ENCODE measurements around the gene HGFAC.
"Not testable (repeated sequence)": the region's sequence is repeated elsewhere in the genome, so short reads cannot be mapped to it uniquely, and the experiment has no call there.

The HGFAC gene

GRCh38 chr4:3459156-3459555 lies 17.4 kb downstream of the HGFAC start:
- H3K4me1 ChIP-seq (ENCODE audit: control insufficient read depth in 5 of 5, insufficient read depth in 5 of 5, low read length in 5 of 5); H3K4me3 ChIP-seq (ENCODE audit: low read depth in 1 of 5, low read length in 5 of 5); H3K27ac ChIP-seq (ENCODE audit: low read depth, low read length); H3K36me3 ChIP-seq (ENCODE audit: control insufficient read depth in 5 of 5, insufficient read depth in 5 of 5, low read length in 5 of 5); H3K9ac ChIP-seq (ENCODE audit: low read length in 5 of 5): not testable (repeated sequence)
- Histone ChIP-seq H3K27me3 (ENCODE audit: control insufficient read depth in 5 of 5, insufficient read depth in 4 of 5, low read length in 5 of 5) (peaks cover 0 to 17% (median 11%) of the 10 kb centered on the region in 5 donors), H3K9me3 (ENCODE audit: control insufficient read depth in 5 of 5, low read length in 5 of 5) (peaks cover 0 to 18% (median 10%) of the 10 kb centered on the region in 5 donors)

GRCh38 chr4:3460926-3461325 lies 19.2 kb downstream of the HGFAC start:
- no peak overlapping the region for H3K9ac ChIP-seq (ENCODE audit: low read length in 5 of 5)
- H3K9me3 ChIP-seq (ENCODE audit: control insufficient read depth in 5 of 5, low read length in 5 of 5) = peaks cover 0 to 5% (median 3%) of the 10 kb centered on the region in 5 donors
- peaks cover 3 to 28% (median 15%) of the 10 kb centered on the region in 5 donors for H3K27me3 ChIP-seq (ENCODE audit: control insufficient read depth in 5 of 5, insufficient read depth in 4 of 5, low read length in 5 of 5)
- no peak overlapping the region for H3K27ac ChIP-seq (ENCODE audit: low read depth, low read length)
- no peak overlapping the region for H3K4me3 ChIP-seq (ENCODE audit: low read depth in 1 of 5, low read length in 5 of 5)
- H3K4me1 ChIP-seq (ENCODE audit: control insufficient read depth in 5 of 5, insufficient read depth in 5 of 5, low read length in 5 of 5) = peaks cover 0 to 5% (median 3%) of the 10 kb centered on the region in 5 donors
- no peaks in the 10 kb centered on the region for H3K36me3 ChIP-seq (ENCODE audit: control insufficient read depth in 5 of 5, insufficient read depth in 5 of 5, low read length in 5 of 5)

- H3K27ac ChIP-seq (ENCODE audit: low read depth, low read length) = no peak overlapping the region
- H3K36me3 ChIP-seq (ENCODE audit: control insufficient read depth in 5 of 5, insufficient read depth in 5 of 5, low read length in 5 of 5) = no peaks in the 10 kb centered on the region
- no peak overlapping the region for H3K9ac ChIP-seq (ENCODE audit: low read length in 5 of 5)
- H3K9me3 ChIP-seq (ENCODE audit: control insufficient read depth in 5 of 5, low read length in 5 of 5) = peaks cover 0 to 2% (median under 1%) of the 10 kb centered on the region in 5 donors
- peaks cover 5 to 28% (median 17%) of the 10 kb centered on the region in 5 donors for H3K27me3 ChIP-seq (ENCODE audit: control insufficient read depth in 5 of 5, insufficient read depth in 4 of 5, low read length in 5 of 5)
- H3K4me3 ChIP-seq (ENCODE audit: low read depth in 1 of 5, low read length in 5 of 5) = no peak overlapping the region
- H3K4me1 ChIP-seq (ENCODE audit: control insufficient read depth in 5 of 5, insufficient read depth in 5 of 5, low read length in 5 of 5) = peaks cover 0 to 5% (median 3%) of the 10 kb centered on the region in 5 donors
These were observed 19.9 kb downstream of the HGFAC start for GRCh38 chr4:3461515-3462291.

- no peaks in the 10 kb centered on the region for H3K36me3 ChIP-seq (ENCODE audit: control insufficient read depth in 5 of 5, insufficient read depth in 5 of 5, low read length in 5 of 5)
- H3K9me3 ChIP-seq (ENCODE audit: control insufficient read depth in 5 of 5, low read length in 5 of 5) = no peaks in the 10 kb centered on the region
- peaks cover 5 to 28% (median 17%) of the 10 kb centered on the region in 5 donors for H3K27me3 ChIP-seq (ENCODE audit: control insufficient read depth in 5 of 5, insufficient read depth in 4 of 5, low read length in 5 of 5)
- H3K9ac ChIP-seq (ENCODE audit: low read length in 5 of 5) = no peak overlapping the region
- H3K4me3 ChIP-seq (ENCODE audit: low read depth in 1 of 5, low read length in 5 of 5) = no peak overlapping the region
- peaks cover 0 to 5% (median 3%) of the 10 kb centered on the region in 5 donors for H3K4me1 ChIP-seq (ENCODE audit: control insufficient read depth in 5 of 5, insufficient read depth in 5 of 5, low read length in 5 of 5)
- no peak overlapping the region for H3K27ac ChIP-seq (ENCODE audit: low read depth, low read length)
These were observed 20.6 kb downstream of the HGFAC start for GRCh38 chr4:3462321-3462789.

GRCh38 chr4:3462790-3463415 lies 21.1 kb downstream of the HGFAC start, which contains the start of gene DOK7:
Gene DOK7 (plus strand): TSS chr4:3463306. CDS start chr4:3463376, 70 bp downstream.
- H3K9me3 ChIP-seq (ENCODE audit: control insufficient read depth in 5 of 5, low read length in 5 of 5) = no peaks in the 10 kb centered on the region
- peaks cover 5 to 31% (median 17%) of the 10 kb centered on the region in 5 donors for H3K27me3 ChIP-seq (ENCODE audit: control insufficient read depth in 5 of 5, insufficient read depth in 4 of 5, low read length in 5 of 5)
- H3K4me3 ChIP-seq (ENCODE audit: low read depth in 1 of 5, low read length in 5 of 5) = peak within 1 kb of the TSS in 1 of 5 donors; percentile 11
- H3K36me3 ChIP-seq (ENCODE audit: control insufficient read depth in 5 of 5, insufficient read depth in 5 of 5, low read length in 5 of 5) = no peaks in the 10 kb centered on the region
- H3K27ac ChIP-seq (ENCODE audit: low read depth, low read length) = no peak within 1 kb of the TSS
- peaks cover 0 to 5% (median 3%) of the 10 kb centered on the region in 5 donors for H3K4me1 ChIP-seq (ENCODE audit: control insufficient read depth in 5 of 5, insufficient read depth in 5 of 5, low read length in 5 of 5)
- no peak within 1 kb of the TSS for H3K9ac ChIP-seq (ENCODE audit: low read length in 5 of 5)

- H3K27me3 ChIP-seq (ENCODE audit: control insufficient read depth in 5 of 5, insufficient read depth in 4 of 5, low read length in 5 of 5) = peaks cover 5 to 31% (median 17%) of the 10 kb centered on the region in 5 donors
These were observed 22.0 kb downstream of the HGFAC start for GRCh38 chr4:3463556-3464348.

GRCh38 chr4:3464349-3464905 lies 22.7 kb downstream of the HGFAC start:
- Histone ChIP-seq H3K9ac (ENCODE audit: low read length in 5 of 5) (no peak overlapping the region), H3K9me3 (ENCODE audit: control insufficient read depth in 5 of 5, low read length in 5 of 5) (peaks cover 0 to 4% (median 0%) of the 10 kb centered on the region in 5 donors), H3K4me1 (ENCODE audit: control insufficient read depth in 5 of 5, insufficient read depth in 5 of 5, low read length in 5 of 5) (peaks cover 0 to 5% (median 3%) of the 10 kb centered on the region in 5 donors), H3K4me3 (ENCODE audit: low read depth in 1 of 5, low read length in 5 of 5) (no peak overlapping the region), H3K27ac (ENCODE audit: low read depth, low read length) (no peak overlapping the region), H3K36me3 (ENCODE audit: control insufficient read depth in 5 of 5, insufficient read depth in 5 of 5, low read length in 5 of 5) (no peaks in the 10 kb centered on the region), H3K27me3 (ENCODE audit: control insufficient read depth in 5 of 5, insufficient read depth in 4 of 5, low read length in 5 of 5) (peaks cover 5 to 31% (median 17%) of the 10 kb centered on the region in 5 donors)

More at GRCh38 chr4:3463556-3464348, 22.0 kb downstream of the HGFAC start:
- Histone ChIP-seq H3K36me3 (ENCODE audit: control insufficient read depth in 5 of 5, insufficient read depth in 5 of 5, low read length in 5 of 5) (no peaks in the 10 kb centered on the region), H3K9ac (ENCODE audit: low read length in 5 of 5) (no peak overlapping the region), H3K4me3 (ENCODE audit: low read depth in 1 of 5, low read length in 5 of 5) (no peak overlapping the region), H3K9me3 (ENCODE audit: control insufficient read depth in 5 of 5, low read length in 5 of 5) (peaks cover 0 to 4% (median 0%) of the 10 kb centered on the region in 5 donors), H3K27ac (ENCODE audit: low read depth, low read length) (no peak overlapping the region), H3K4me1 (ENCODE audit: control insufficient read depth in 5 of 5, insufficient read depth in 5 of 5, low read length in 5 of 5) (peaks cover 0 to 5% (median 3%) of the 10 kb centered on the region in 5 donors)

- Histone ChIP-seq H3K9me3 (ENCODE audit: control insufficient read depth in 5 of 5, low read length in 5 of 5) (peaks cover 0 to 4% (median 0%) of the 10 kb centered on the region in 5 donors), H3K9ac (ENCODE audit: low read length in 5 of 5) (no peak overlapping the region), H3K27ac (ENCODE audit: low read depth, low read length) (no peak overlapping the region), H3K4me3 (ENCODE audit: low read depth in 1 of 5, low read length in 5 of 5) (no peak overlapping the region), H3K36me3 (ENCODE audit: control insufficient read depth in 5 of 5, insufficient read depth in 5 of 5, low read length in 5 of 5) (no peaks in the 10 kb centered on the region), H3K4me1 (ENCODE audit: control insufficient read depth in 5 of 5, insufficient read depth in 5 of 5, low read length in 5 of 5) (peaks cover 0 to 5% (median 3%) of the 10 kb centered on the region in 5 donors), H3K27me3 (ENCODE audit: control insufficient read depth in 5 of 5, insufficient read depth in 4 of 5, low read length in 5 of 5) (peaks cover 5 to 31% (median 17%) of the 10 kb centered on the region in 5 donors)
These were observed 23.3 kb downstream of the HGFAC start for GRCh38 chr4:3464911-3465697.

Measured in subcutaneous abdominal adipose tissue (tissue), 5 donors.